IMR-90 (cell line): ENCODE data around the gene TSC22D3. TPM values are rescaled to one million over a fixed set of nuclear protein-coding genes. Genes with fewer than 3 reads are reported as not detected.

Experiments
- ATAC-seq: fragments of 200-7000 bp; cut with Tn5 transposase; 2 replicates; pipeline ENCODE4 v1.9.1; 2020; ENCODE audit warnings: low read depth, mild to moderate bottlenecking, moderate library complexity
- BruUV-seq: library from RNA; stranded (reverse); fragments of 400-500 nt; replicated peaks from 2 replicates; lab custom pipeline; 2021; lab: Mats Ljungman, UMichigan
- CTCF ChIA-PET: fragments of 300-600 bp; formaldehyde crosslinking; extraction: SDS; loops from one replicate; lab custom pipeline; 2021; ENCODE audit warnings: antibody characterized with exemption; lab: Yijun Ruan, JAX
- POLR2A ChIA-PET: fragments of 300-600 bp; sonication (Branson Sonifier 250); formaldehyde crosslinking; loops from one replicate; lab custom pipeline; 2022; ENCODE audit warnings: antibody characterized with exemption; ENCODE audit not compliant: unreplicated experiment; lab: Charles Lee
- DNase-seq: peaks from one replicate; pipeline ENCODE4 v3.0.0; 2013
- H2AFZ ChIP-seq: replicated peaks from 2 replicates; pipeline ENCODE3; 2013; ENCODE audit warnings: low read length, mild to moderate bottlenecking; ENCODE audit not compliant: poor library complexity
- H2AK5ac ChIP-seq: 2 replicates; pipeline ENCODE4 v1.6.1; 2013; ENCODE audit warnings: low read depth, low read length, inconsistent platforms
- H2AK9ac ChIP-seq: replicated peaks from 2 replicates; pipeline ENCODE3; 2013; ENCODE audit warnings: mild to moderate bottlenecking, low read depth, low read length, moderate library complexity; ENCODE audit not compliant: poor library complexity
- H2BK120ac ChIP-seq: 2 replicates; pipeline ENCODE4 v1.6.1; 2013; ENCODE audit warnings: low read depth, low read length, inconsistent platforms
- H2BK15ac ChIP-seq: 3 replicates; pipeline ENCODE4 v1.6.1; 2013; ENCODE audit warnings: low read depth, low read length, inconsistent platforms
- H2BK20ac ChIP-seq: 2 replicates; pipeline ENCODE4 v1.6.1; 2013; ENCODE audit warnings: low read depth, mild to moderate bottlenecking, inconsistent platforms, low read length, moderate library complexity
- H2BK5ac ChIP-seq: 2 replicates; pipeline ENCODE4 v1.6.1; 2013; ENCODE audit warnings: mild to moderate bottlenecking, low read depth, low read length, inconsistent platforms; ENCODE audit not compliant: poor library complexity, severe bottlenecking
- H3K14ac ChIP-seq: replicated peaks from 2 replicates; pipeline ENCODE4 v1.6.1; 2013; ENCODE audit warnings: low read depth, low read length, inconsistent platforms
- H3K18ac ChIP-seq: 2 replicates; pipeline ENCODE4 v1.6.1; 2013; ENCODE audit warnings: low read depth, low read length, control low read depth
- H3K23ac ChIP-seq: 2 replicates; pipeline ENCODE4 v1.6.1; 2013; ENCODE audit warnings: low read depth, low read length, inconsistent platforms
- H3K27ac ChIP-seq: 2 replicates; pipeline ENCODE4 v1.5.1; 2013; ENCODE audit warnings: mild to moderate bottlenecking, control low read depth, low read length; ENCODE audit not compliant: insufficient read depth
- H3K27me3 ChIP-seq: 2 replicates; pipeline ENCODE4 v1.6.1; 2013; ENCODE audit warnings: low read length; ENCODE audit not compliant: control insufficient read depth, insufficient read depth
- H3K36me3 ChIP-seq: 2 replicates; pipeline ENCODE4 v1.6.1; 2013; ENCODE audit warnings: low read length, mixed read lengths; ENCODE audit not compliant: control insufficient read depth, insufficient read depth
- H3K4ac ChIP-seq: 2 replicates; pipeline ENCODE4 v1.6.1; 2013; ENCODE audit warnings: low read depth, low read length, inconsistent platforms
- H3K4me1 ChIP-seq: 2 replicates; pipeline ENCODE4 v1.6.1; 2013; ENCODE audit warnings: low read length, mixed read lengths; ENCODE audit not compliant: control insufficient read depth, insufficient read depth
- H3K4me2 ChIP-seq: 2 replicates; pipeline ENCODE4 v1.6.1; 2013; ENCODE audit warnings: low read depth, mild to moderate bottlenecking, control low read depth, low read length, moderate library complexity
- H3K4me3 ChIP-seq: 2 replicates; pipeline ENCODE4 v1.5.1; 2013; ENCODE audit warnings: low read depth, mild to moderate bottlenecking, control low read depth, low read length, moderate library complexity; ENCODE audit not compliant: insufficient read depth
- H3K56ac ChIP-seq: 2 replicates; pipeline ENCODE4 v1.6.1; 2013; ENCODE audit warnings: low read length, inconsistent platforms; ENCODE audit not compliant: insufficient read depth; ENCODE audit errors: extremely low read depth
- H3K79me1 ChIP-seq, 2 experiments: 2 replicates each; pipeline ENCODE4 v1.6.1; 2013; ENCODE audit warnings: low read length in 2 of 2, inconsistent platforms in 1 of 2, low read depth in 1 of 2
- H3K9ac ChIP-seq: 2 replicates; pipeline ENCODE4 v1.6.1; 2013; ENCODE audit warnings: low read depth, low read length, control low read depth
- H3K9me1 ChIP-seq: 2 replicates; pipeline ENCODE4 v1.6.1; 2013; ENCODE audit warnings: low read length, inconsistent platforms; ENCODE audit not compliant: insufficient read depth
- H3K9me3 ChIP-seq: 2 replicates; pipeline ENCODE4 v1.6.1; 2013; ENCODE audit warnings: low read length; ENCODE audit not compliant: control insufficient read depth, insufficient read depth
- H4K20me1 ChIP-seq: 2 replicates; pipeline ENCODE4 v1.6.1; 2013; ENCODE audit warnings: low read length, inconsistent platforms; ENCODE audit not compliant: insufficient read depth
- H4K5ac ChIP-seq: 2 replicates; pipeline ENCODE4 v1.6.1; 2013; ENCODE audit warnings: mild to moderate bottlenecking, low read depth, low read length, control low read depth
- H4K8ac ChIP-seq, 2 experiments: 2 replicates each; pipeline ENCODE4 v1.6.1; 2013; ENCODE audit warnings: low read depth in 2 of 2, low read length in 2 of 2, control low read depth in 1 of 2, inconsistent platforms in 1 of 2
- H4K91ac ChIP-seq: 2 replicates; pipeline ENCODE4 v1.6.1; 2013; ENCODE audit warnings: low read depth, low read length, inconsistent platforms; ENCODE audit not compliant: insufficient read depth
- BHLHE40 ChIP-seq: fragments of 150-350 bp; IDR thresholded peaks from 2 replicates; pipeline ENCODE4 v1.6.1; 2016; ENCODE audit warnings: mild to moderate bottlenecking, low read depth, low read length
- FOS ChIP-seq: fragments of 150-350 bp; IDR thresholded peaks from 2 replicates; pipeline ENCODE4 v1.6.1; 2016; ENCODE audit warnings: low read depth, low read length
- MAFK ChIP-seq: IDR thresholded peaks from 2 replicates; pipeline ENCODE4 v1.6.1; 2012; ENCODE audit warnings: low read depth, low read length, improper control_type of control experiment
- MAZ ChIP-seq: IDR thresholded peaks from 2 replicates; pipeline ENCODE4 v1.6.1; 2012; ENCODE audit warnings: low read depth, mild to moderate bottlenecking, low read length, improper control_type of control experiment, moderate library complexity, borderline replicate concordance
- NFE2L2 ChIP-seq: fragments of 150-350 bp; IDR thresholded peaks from 2 replicates; pipeline ENCODE4 v1.6.1; 2016; ENCODE audit warnings: low read depth, mild to moderate bottlenecking, low read length
- POLR2A ChIP-seq: IDR thresholded peaks from 2 replicates; pipeline ENCODE4 v1.6.1; 2012; ENCODE audit warnings: mild to moderate bottlenecking, low read depth, low read length
- RAD21 ChIP-seq: IDR thresholded peaks from 2 replicates; pipeline ENCODE4 v1.6.1; 2012; ENCODE audit warnings: low read length, improper control_type of control experiment
- RCOR1 ChIP-seq: IDR thresholded peaks from 2 replicates; pipeline ENCODE4 v1.6.1; 2012; ENCODE audit warnings: mild to moderate bottlenecking, low read length, improper control_type of control experiment; ENCODE audit not compliant: insufficient replicate concordance
- SMC3 ChIP-seq: fragments of 150-350 bp; IDR thresholded peaks from 2 replicates; pipeline ENCODE4 v1.6.1; 2016; ENCODE audit warnings: low read depth, mild to moderate bottlenecking, antibody characterized with exemption, low read length, moderate library complexity
- WGBS, 2 experiments: methylation state at CpG; one replicate each; pipeline versions ENCODE4 v1.1.5 to v1.1.7; 2013; ENCODE audit warnings: missing lambda C conversion rate in 2 of 2; ENCODE audit not compliant: insufficient read length in 1 of 2; ENCODE audit errors: extremely low coverage in 2 of 2; 5-methylcytosine and 5-hydroxymethylcytosine counted together
- dilution Hi-C: fragments of 300-500 bp; cut with HindIII; formaldehyde crosslinking; loops from one replicate; pipeline ENCODE4 v1.14.3; 2018; ENCODE audit warnings: low sequenced_read_pairs; ENCODE audit not compliant: unreplicated experiment
- in situ Hi-C: fragments of 300-500 bp; cut with MboI; formaldehyde crosslinking; loops from 3 replicates; pipeline ENCODE4 v1.14.3; 2019; ENCODE audit warnings: low sequenced_read_pairs, inconsistent platforms, mixed read lengths
- intact Hi-C: fragments of 100-400 bp; cut with micrococcal nuclease; formaldehyde crosslinking; loops from 2 replicates; pipeline ENCODE4 v1.10.0; 2022
- polyA plus RNA-seq, 3 experiments: library from polyadenylated mRNA; depleted of rRNA; stranded (reverse); fragments of >200 nt; gene quantifications; 2 replicates each; pipeline ENCODE4 v1.2.3, GENCODE V29; 2012; ENCODE audit warnings: low replicate concordance in 1 of 3
- total RNA-seq: library from RNA; depleted of rRNA; stranded (reverse); fragments of >200 nt; gene quantifications from 2 replicates; pipeline ENCODE4 v1.2.3, GENCODE V29; 2012
- TF ChIP-seq, protein P1 (sequence below): conservative IDR thresholded peaks from 2 replicates; pipeline ENCODE4 v1.5.1; 2012; ENCODE audit warnings: mild to moderate bottlenecking, low read depth, low read length, improper control_type of control experiment
- TF ChIP-seq, protein P2 (sequence below): fragments of 150-350 bp; IDR thresholded peaks from 2 replicates; pipeline ENCODE4 v1.6.1; 2016; ENCODE audit warnings: low read depth, mild to moderate bottlenecking, low read length, moderate library complexity, borderline replicate concordance

Gene TSC22D3
- total and polyA plus RNA-seq, 2 of the 4 experiments (the other 2 are of a cell fraction): 9.9 to 14.0 TPM

DNA sequence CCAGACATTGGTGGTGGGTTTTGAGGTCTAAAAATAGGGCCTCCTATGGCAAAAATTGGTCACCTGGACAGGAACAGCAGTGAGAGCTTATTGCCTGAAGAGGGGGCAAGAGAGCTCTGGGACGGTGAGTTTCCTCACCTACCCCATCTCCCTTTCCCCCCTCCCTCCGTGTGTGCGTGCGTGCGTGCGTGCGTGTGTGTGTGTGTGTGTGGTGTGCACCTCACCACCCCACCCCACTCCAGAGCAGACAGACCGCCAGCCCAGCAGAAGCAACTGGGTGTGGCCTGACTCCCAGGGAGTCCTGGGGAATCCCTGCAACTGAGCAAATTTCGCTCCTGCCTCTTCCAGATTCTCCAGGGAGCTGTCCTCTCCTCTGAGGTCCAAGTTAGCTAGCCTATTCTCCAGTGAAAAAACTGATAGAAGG, 102.6 kb downstream of the TSC22D3 start:
- Histone ChIP-seq H4K8ac (no peak overlapping the region), H3K56ac (no peak overlapping the region), H3K14ac (no peak overlapping the region), H3K4me3 (no peak overlapping the region), H3K36me3 (no peaks in the 10 kb centered on the region), H2BK20ac (no peak overlapping the region), H3K4me1 (0 out of 2 replicates have a peak, but pooled peaks cover 1% of the 10 kb centered on the region), H3K9me3 (no peaks in the 10 kb centered on the region), H4K5ac (no peak overlapping the region), H2AK5ac (no peak overlapping the region), H2BK120ac (no peak overlapping the region), H3K79me1 (no peaks in the 10 kb centered on the region), H3K23ac (no peak overlapping the region), H3K4ac (no peak overlapping the region), H2AFZ (peak overlapping the region; percentile 79), H2BK15ac (no peak overlapping the region), H2BK5ac (no peak overlapping the region), H3K9me1 (no peaks in the 10 kb centered on the region), H3K4me2 (no peak overlapping the region), H4K20me1 (no peaks in the 10 kb centered on the region), H3K9ac (no peak overlapping the region), H3K27ac (no peak overlapping the region), H3K18ac (no peak overlapping the region), H3K27me3 (peaks cover 11% of the 10 kb centered on the region; the same call in 1 of the 2 replicates), H4K91ac (no peak overlapping the region), H2AK9ac (no peak overlapping the region)
- no TSS peak for BruUV-seq
- TF ChIP-seq, protein P1, sequence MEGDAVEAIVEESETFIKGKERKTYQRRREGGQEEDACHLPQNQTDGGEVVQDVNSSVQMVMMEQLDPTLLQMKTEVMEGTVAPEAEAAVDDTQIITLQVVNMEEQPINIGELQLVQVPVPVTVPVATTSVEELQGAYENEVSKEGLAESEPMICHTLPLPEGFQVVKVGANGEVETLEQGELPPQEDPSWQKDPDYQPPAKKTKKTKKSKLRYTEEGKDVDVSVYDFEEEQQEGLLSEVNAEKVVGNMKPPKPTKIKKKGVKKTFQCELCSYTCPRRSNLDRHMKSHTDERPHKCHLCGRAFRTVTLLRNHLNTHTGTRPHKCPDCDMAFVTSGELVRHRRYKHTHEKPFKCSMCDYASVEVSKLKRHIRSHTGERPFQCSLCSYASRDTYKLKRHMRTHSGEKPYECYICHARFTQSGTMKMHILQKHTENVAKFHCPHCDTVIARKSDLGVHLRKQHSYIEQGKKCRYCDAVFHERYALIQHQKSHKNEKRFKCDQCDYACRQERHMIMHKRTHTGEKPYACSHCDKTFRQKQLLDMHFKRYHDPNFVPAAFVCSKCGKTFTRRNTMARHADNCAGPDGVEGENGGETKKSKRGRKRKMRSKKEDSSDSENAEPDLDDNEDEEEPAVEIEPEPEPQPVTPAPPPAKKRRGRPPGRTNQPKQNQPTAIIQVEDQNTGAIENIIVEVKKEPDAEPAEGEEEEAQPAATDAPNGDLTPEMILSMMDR: peak; percentile 61
- TF ChIP-seq RAD21: peak; percentile 57
- no peak for TF ChIP-seq MAFK
- peak; percentile 37 for TF ChIP-seq SMC3
- no peak for TF ChIP-seq POLR2A
- TF ChIP-seq MAZ: peak; percentile 82
- no peak for TF ChIP-seq BHLHE40
- TF ChIP-seq NFE2L2: no peak
- TF ChIP-seq, protein P2, sequence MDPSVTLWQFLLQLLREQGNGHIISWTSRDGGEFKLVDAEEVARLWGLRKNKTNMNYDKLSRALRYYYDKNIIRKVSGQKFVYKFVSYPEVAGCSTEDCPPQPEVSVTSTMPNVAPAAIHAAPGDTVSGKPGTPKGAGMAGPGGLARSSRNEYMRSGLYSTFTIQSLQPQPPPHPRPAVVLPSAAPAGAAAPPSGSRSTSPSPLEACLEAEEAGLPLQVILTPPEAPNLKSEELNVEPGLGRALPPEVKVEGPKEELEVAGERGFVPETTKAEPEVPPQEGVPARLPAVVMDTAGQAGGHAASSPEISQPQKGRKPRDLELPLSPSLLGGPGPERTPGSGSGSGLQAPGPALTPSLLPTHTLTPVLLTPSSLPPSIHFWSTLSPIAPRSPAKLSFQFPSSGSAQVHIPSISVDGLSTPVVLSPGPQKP: no peak
- no peak for TF ChIP-seq RCOR1
- no peak for TF ChIP-seq FOS
- dilution Hi-C loops: no loop called here
- CTCF ChIA-PET: interaction anchor here (0.5 to 2.0 kb wide), 8 partner anchors 9 to 1939 kb away, joined by 3 to 8 read pairs (median 4); no protein-coding TSS in a partner anchor
- ATAC-seq: peak; percentile 40
- in situ Hi-C loops: no loop called here
- WGBS, 2 experiments: no CpG with 5 or more reads among the region's 9 CpGs
- POLR2A ChIA-PET: no interaction called here
- intact Hi-C loops: no loop called here
- DNase-seq: peak; percentile 56
